ENCODE data around the gene GRIFIN.

GRIFIN gene

GRCh38 chr7:2507917-2508306 is 31.7 kb upstream of the GRIFIN start:
- H3K9ac ChIP-seq: peak overlapping the region; percentile 33; the same call in 1 of the 2 replicates

GRCh38 chr7:2507208-2507916 is 31.2 kb upstream of the GRIFIN start:
- no peaks in the 10 kb centered on the region for H3K36me3 ChIP-seq (ENCODE audit: insufficient read depth)
- peaks cover 29% of the 10 kb centered on the region for H3K4me1 ChIP-seq (ENCODE audit: low read depth, poor library complexity, severe bottlenecking)
- H3K27me3 ChIP-seq (ENCODE audit: insufficient read depth, low read depth): peaks cover 31% of the 10 kb centered on the region; the same call in 1 of the 2 replicates
- H3K27ac ChIP-seq: no peak overlapping the region
- peak overlapping the region; percentile 94; the same call in 1 of the 2 replicates for H3K4me2 ChIP-seq
- H3K9ac ChIP-seq: no peak overlapping the region
- TF ChIP-seq CTCF (conservative IDR thresholded peaks at IDR 0.05; ENCODE audit: low read depth, low read length): no peak
- H4K20me1 ChIP-seq (ENCODE audit: insufficient read depth): no peaks in the 10 kb centered on the region
- no peak overlapping the region for H3K4me3 ChIP-seq (IDR thresholded peaks at IDR 0.05; ENCODE audit: insufficient read depth, low read depth, low read length)
- H3K79me2 ChIP-seq (ENCODE audit: insufficient read depth, low read depth): no peaks in the 10 kb centered on the region
- H2AFZ ChIP-seq (ENCODE audit: low read depth): no peak overlapping the region

More at GRCh38 chr7:2507917-2508306, 31.7 kb upstream of the GRIFIN start:
- Histone ChIP-seq H3K27ac (peak overlapping the region; percentile 49; the same call in 1 of the 2 replicates), H3K4me1 (ENCODE audit: low read depth, poor library complexity, severe bottlenecking) (peaks cover 29% of the 10 kb centered on the region), H3K4me3 (IDR thresholded peaks at IDR 0.05; ENCODE audit: insufficient read depth, low read depth, low read length) (no peak overlapping the region), H4K20me1 (ENCODE audit: insufficient read depth) (no peaks in the 10 kb centered on the region), H3K27me3 (ENCODE audit: insufficient read depth, low read depth) (peaks cover 29% of the 10 kb centered on the region; the same call in 1 of the 2 replicates), H3K4me2 (peak overlapping the region; percentile 94; the same call in 1 of the 2 replicates), H3K36me3 (ENCODE audit: insufficient read depth) (no peaks in the 10 kb centered on the region), H3K79me2 (ENCODE audit: insufficient read depth, low read depth) (no peaks in the 10 kb centered on the region), H2AFZ (ENCODE audit: low read depth) (peak overlapping the region; percentile 49; the same call in 1 of the 2 replicates)
- TF ChIP-seq CTCF (conservative IDR thresholded peaks at IDR 0.05; ENCODE audit: low read depth, low read length): no peak

GRCh38 chr7:2505401-2505800 is 29.2 kb upstream of the GRIFIN start:
- Histone ChIP-seq H3K4me3 (IDR thresholded peaks at IDR 0.05; ENCODE audit: insufficient read depth, low read depth, low read length) (no peak overlapping the region), H3K4me1 (ENCODE audit: low read depth, poor library complexity, severe bottlenecking) (peaks cover 29% of the 10 kb centered on the region), H2AFZ (ENCODE audit: low read depth) (no peak overlapping the region), H4K20me1 (ENCODE audit: insufficient read depth) (no peaks in the 10 kb centered on the region), H3K4me2 (no peak overlapping the region), H3K27me3 (ENCODE audit: insufficient read depth, low read depth) (peaks cover 32% of the 10 kb centered on the region; the same call in 1 of the 2 replicates), H3K9ac (no peak overlapping the region), H3K36me3 (ENCODE audit: insufficient read depth) (no peaks in the 10 kb centered on the region), H3K79me2 (ENCODE audit: insufficient read depth, low read depth) (no peaks in the 10 kb centered on the region), H3K27ac (no peak overlapping the region)
- TF ChIP-seq CTCF (conservative IDR thresholded peaks at IDR 0.05; ENCODE audit: low read depth, low read length): no peak

GRCh38 chr7:2504889-2505375 is 28.7 kb upstream of the GRIFIN start:
- H3K4me2 ChIP-seq: no peak overlapping the region

More at GRCh38 chr7:2504889-2505375, 28.7 kb upstream of the GRIFIN start:
- H3K36me3 ChIP-seq (ENCODE audit: insufficient read depth): no peaks in the 10 kb centered on the region
- no peaks in the 10 kb centered on the region for H3K79me2 ChIP-seq (ENCODE audit: insufficient read depth, low read depth)
- H2AFZ ChIP-seq (ENCODE audit: low read depth): no peak overlapping the region
- H3K9ac ChIP-seq: no peak overlapping the region
- no peaks in the 10 kb centered on the region for H4K20me1 ChIP-seq (ENCODE audit: insufficient read depth)
- TF ChIP-seq CTCF (conservative IDR thresholded peaks at IDR 0.05; ENCODE audit: low read depth, low read length): no peak
- H3K4me3 ChIP-seq (IDR thresholded peaks at IDR 0.05; ENCODE audit: insufficient read depth, low read depth, low read length): no peak overlapping the region
- no peak overlapping the region for H3K27ac ChIP-seq
- peaks cover 24% of the 10 kb centered on the region for H3K4me1 ChIP-seq (ENCODE audit: low read depth, poor library complexity, severe bottlenecking)
- H3K27me3 ChIP-seq (ENCODE audit: insufficient read depth, low read depth): peaks cover 34% of the 10 kb centered on the region; the same call in 1 of the 2 replicates
